Activated CD4-positive, alpha-beta T cell treated with anti-CD3 and anti-CD28 coated beads for 36 hours (primary cell): ENCODE results near the gene CD200R1. TPM values are rescaled to one million over a fixed set of nuclear protein-coding genes. Genes with fewer than 3 reads are reported as not detected.
A peak's percentile ranks its signal among the peaks of the same experiment; 100 is the strongest.

Source experiments
- ATAC-seq: fragments of 200-7000 bp; cut with Tn5 transposase; one replicate; pipeline ENCODE4 v1.10.0; 2021; ENCODE audit warnings: mild to moderate bottlenecking, moderate library complexity
- CTCF ChIA-PET: fragments of 350-600 bp; sonication (Branson Sonifier 250); formaldehyde crosslinking; loops from one replicate; lab custom pipeline; 2021; ENCODE audit warnings: antibody characterized with exemption; lab: Charles Lee
- POLR2A ChIA-PET: fragments of 350-600 bp; sonication (Branson Sonifier 250); formaldehyde crosslinking; loops from one replicate; lab custom pipeline; 2021; ENCODE audit warnings: antibody characterized with exemption, inconsistent platforms; lab: Charles Lee
- DNase-seq: peaks from one replicate; pipeline ENCODE4 v3.0.0-alpha.2; 2020
- H3K27ac Mint-ChIP-seq: one replicate; pipeline ENCODE4 v1.8.0; 2021; ENCODE audit warnings: mixed read lengths
- H3K27me3 Mint-ChIP-seq: one replicate; pipeline ENCODE4 v1.8.0; 2021; ENCODE audit warnings: mixed read lengths
- H3K36me3 Mint-ChIP-seq: one replicate; pipeline ENCODE4 v1.8.0; 2021; ENCODE audit warnings: low read depth, mixed read lengths
- H3K4me1 Mint-ChIP-seq: one replicate; pipeline ENCODE4 v1.8.0; 2021; ENCODE audit warnings: mixed read lengths
- H3K4me3 Mint-ChIP-seq: one replicate; pipeline ENCODE4 v1.8.0; 2021; ENCODE audit warnings: mild to moderate bottlenecking, moderate library complexity, mixed read lengths
- H3K9me3 Mint-ChIP-seq: one replicate; pipeline ENCODE4 v1.8.0; 2021; ENCODE audit warnings: low read depth, mixed read lengths
- intact Hi-C, 2 experiments: fragments of 100-400 bp; cut with DNase I in 1 of 2; cut with micrococcal nuclease in 1 of 2; formaldehyde crosslinking; loops; one replicate each; pipeline versions ENCODE4 v1.14.2 to v1.15.1; 2022 to 2024; cut with DNase I, micrococcal nuclease
- total RNA-seq, 2 experiments: library from RNA; stranded (reverse); gene quantifications; one replicate each; pipeline ENCODE4 v1.2.3, GENCODE V29; 2021

Gene CD200R1
- total RNA-seq, 2 experiments from 2014 or later, result 1.4 to 1.5 TPM

GRCh38 chr3:113002037-113002436 is 27.1 kb upstream of the CD200R1 start:
- Mint-ChIP-seq H3K9me3 (no peaks in the 10 kb centered on the region), H3K4me1 (peaks cover 80% of the 10 kb centered on the region), H3K27me3 (no peaks in the 10 kb centered on the region), H3K36me3 (peaks cover 78% of the 10 kb centered on the region), H3K4me3 (no peak overlapping the region), H3K27ac (peak overlapping the region; percentile 89)
- intact Hi-C loops, result loop anchor here in 1 of 2 experiments (10.0 kb wide), 1 partner anchor 667 kb away; the partner anchor contains the start of gene CD200
- ATAC-seq (no peak), DNase-seq (no peak)
- ChIA-PET POLR2A (interaction anchor here (0.7 to 1.9 kb wide), 4 partner anchors 13 to 545 kb away, joined by 4 to 10 read pairs (median 4); a partner anchor contains a TSS), CTCF (interaction anchor here (0.9 to 2.9 kb wide), 7 partner anchors 9 to 34 kb away, joined by 3 to 22 read pairs (median 8); partner anchors contain the start of gene GTPBP8)

GRCh38 chr3:113000691-113001090 is 25.8 kb upstream of the CD200R1 start:
- H3K27me3 Mint-ChIP-seq, result no peaks in the 10 kb centered on the region
- peaks cover 76% of the 10 kb centered on the region for H3K4me1 Mint-ChIP-seq
- no peak overlapping the region for H3K4me3 Mint-ChIP-seq
- ATAC-seq (no peak), DNase-seq (no peak)
- POLR2A ChIA-PET, result interaction anchor here (0.6 to 1.9 kb wide), 3 partner anchors 18 to 1806 kb away, joined by 3 to 10 read pairs (median 3); a partner anchor contains a TSS
- intact Hi-C loops, result loop anchor here in 1 of 2 experiments (10.0 kb wide), 1 partner anchor 666 kb away; the partner anchor contains the start of gene CD200
- peak overlapping the region; percentile 93 for H3K27ac Mint-ChIP-seq
- peaks cover 72% of the 10 kb centered on the region for H3K36me3 Mint-ChIP-seq
- CTCF ChIA-PET, result interaction anchor here (0.6 to 2.9 kb wide), 7 partner anchors 9 to 266 kb away, joined by 4 to 22 read pairs (median 4); partner anchors contain the start of gene GTPBP8
- no peaks in the 10 kb centered on the region for H3K9me3 Mint-ChIP-seq

- ChIA-PET POLR2A (interaction anchor here (1.0 kb wide), 1 partner anchor 9 kb away, joined by 3 read pairs; no protein-coding TSS in a partner anchor), CTCF (interaction anchor here (1.1 to 2.1 kb wide), 3 partner anchors 17 to 354 kb away, joined by 3 to 9 read pairs (median 3); no protein-coding TSS in a partner anchor)
- no peaks in the 10 kb centered on the region for H3K9me3 Mint-ChIP-seq
- H3K36me3 Mint-ChIP-seq, result peaks cover 51% of the 10 kb centered on the region
- H3K4me3 Mint-ChIP-seq, result no peak overlapping the region
- H3K27me3 Mint-ChIP-seq, result no peaks in the 10 kb centered on the region
- intact Hi-C loops, result no loop called here
- peak overlapping the region; percentile 37 for H3K27ac Mint-ChIP-seq
- H3K4me1 Mint-ChIP-seq, result peaks cover 70% of the 10 kb centered on the region
- no peak for ATAC-seq
- no peak for DNase-seq
Observed at GRCh38 chr3:112995800-112996199, 20.9 kb upstream of the CD200R1 start.

GRCh38 chr3:112990672-112991602 is 16.0 kb upstream of the CD200R1 start, which contains the start of gene GTPBP8:
Gene GTPBP8, plus strand, starts transcription at chr3:112990984. Its CDS starts 16 bp downstream, at chr3:112991000.
- intact Hi-C loops, result loop anchor here (1.0 to 5.0 kb wide), 5 partner anchors 14 to 429 kb away; partner anchors contain the start of genes ATG3 (in 2 of the 2) and SLC35A5 (in 2 of the 2)
- peak; percentile 95 for DNase-seq
- Mint-ChIP-seq H3K27me3 (no peaks in the 10 kb centered on the region), H3K4me3 (peak within 1 kb of the TSS; percentile 81), H3K4me1 (peaks cover 70% of the 10 kb centered on the region), H3K27ac (peak within 1 kb of the TSS; percentile 94), H3K9me3 (no peaks in the 10 kb centered on the region), H3K36me3 (peaks cover 24% of the 10 kb centered on the region)
- POLR2A ChIA-PET, result interaction anchor here (1.3 to 3.0 kb wide), 2 partner anchors 15 to 28 kb away, joined by 3 to 9 read pairs; a partner anchor contains a TSS
- CTCF ChIA-PET, result interaction anchor here (0.6 to 6.9 kb wide), 12 partner anchors 11 to 347 kb away, joined by 3 to 48 read pairs (median 6); partner anchors contain the start of gene CD200R1
- peak; percentile 96 for ATAC-seq

GRCh38 chr3:112987710-112988334 is 12.9 kb upstream of the CD200R1 start:
- no peaks in the 10 kb centered on the region for H3K9me3 Mint-ChIP-seq

GRCh38 chr3:112984485-112984884 is 9.6 kb upstream of the CD200R1 start:
- POLR2A ChIA-PET, result no interaction called here
- H3K4me1 Mint-ChIP-seq, result peaks cover 58% of the 10 kb centered on the region
- no peaks in the 10 kb centered on the region for H3K27me3 Mint-ChIP-seq
- peak; percentile 48 for DNase-seq
- H3K27ac Mint-ChIP-seq, result no peak overlapping the region
- H3K4me3 Mint-ChIP-seq, result no peak overlapping the region
- intact Hi-C loops, result no loop called here
- no peaks in the 10 kb centered on the region for H3K9me3 Mint-ChIP-seq
- no peaks in the 10 kb centered on the region for H3K36me3 Mint-ChIP-seq
- CTCF ChIA-PET, result interaction anchor here (1.2 to 6.6 kb wide), 5 partner anchors 10 to 342 kb away, joined by 4 to 83 read pairs (median 5); partner anchors contain the start of gene CD200R1
- peak; percentile 57 for ATAC-seq

More at GRCh38 chr3:112987710-112988334, 12.9 kb upstream of the CD200R1 start:
- intact Hi-C loops, result no loop called here
- CTCF ChIA-PET, result interaction anchor here (0.7 to 6.9 kb wide), 7 partner anchors 8 to 345 kb away, joined by 3 to 48 read pairs (median 4); partner anchors contain the start of gene CD200R1
- H3K4me3 Mint-ChIP-seq, result no peak overlapping the region
- no peak for DNase-seq
- POLR2A ChIA-PET, result no interaction called here
- peaks cover 6% of the 10 kb centered on the region for H3K36me3 Mint-ChIP-seq
- peaks cover 68% of the 10 kb centered on the region for H3K4me1 Mint-ChIP-seq
- peak overlapping the region; percentile 81 for H3K27ac Mint-ChIP-seq
- no peak for ATAC-seq
- H3K27me3 Mint-ChIP-seq, result no peaks in the 10 kb centered on the region

GRCh38 chr3:112982710-112983109 is 7.8 kb upstream of the CD200R1 start:
- Mint-ChIP-seq H3K36me3 (no peaks in the 10 kb centered on the region), H3K27ac (no peak overlapping the region), H3K9me3 (no peaks in the 10 kb centered on the region), H3K4me3 (no peak overlapping the region), H3K27me3 (no peaks in the 10 kb centered on the region), H3K4me1 (peaks cover 67% of the 10 kb centered on the region)
- DNase-seq (no peak), ATAC-seq (no peak)
- ChIA-PET POLR2A (no interaction called here), CTCF (interaction anchor here (0.6 to 6.6 kb wide), 3 partner anchors 15 to 247 kb away, joined by 3 to 83 read pairs (median 5); no protein-coding TSS in a partner anchor)
- intact Hi-C loops, result no loop called here

- POLR2A ChIA-PET, result no interaction called here
Observed at GRCh38 chr3:112980080-112980479, 5.2 kb upstream of the CD200R1 start.

GRCh38 chr3:112979244-112979832 is 4.4 kb upstream of the CD200R1 start:
- no peak overlapping the region for H3K27ac Mint-ChIP-seq
- no peak for ATAC-seq
- no peaks in the 10 kb centered on the region for H3K36me3 Mint-ChIP-seq
- H3K27me3 Mint-ChIP-seq, result no peaks in the 10 kb centered on the region
- DNase-seq, result no peak
- no peak overlapping the region for H3K4me3 Mint-ChIP-seq
- peaks cover 73% of the 10 kb centered on the region for H3K4me1 Mint-ChIP-seq
- ChIA-PET CTCF (interaction anchor here (0.6 to 6.6 kb wide), 33 partner anchors 8 to 938 kb away, joined by 3 to 83 read pairs (median 4); partner anchors contain the start of genes CCDC80 and GTPBP8), POLR2A (interaction anchor here (0.7 kb wide), 1 partner anchor 30 kb away, joined by 3 read pairs; no protein-coding TSS in a partner anchor)
- intact Hi-C loops, result loop anchor here (1.0 to 10.0 kb wide), 5 partner anchors 245 to 845 kb away; partner anchors contain the start of genes ATG3 (in 1 of the 2), GCSAM (in 1 of the 2) and SLC35A5 (in 1 of the 2)
- H3K9me3 Mint-ChIP-seq, result no peaks in the 10 kb centered on the region

More at GRCh38 chr3:112980080-112980479, 5.2 kb upstream of the CD200R1 start:
- H3K27me3 Mint-ChIP-seq, result no peaks in the 10 kb centered on the region
- H3K27ac Mint-ChIP-seq, result no peak overlapping the region
- peaks cover 73% of the 10 kb centered on the region for H3K4me1 Mint-ChIP-seq
- no peaks in the 10 kb centered on the region for H3K36me3 Mint-ChIP-seq
- no peak overlapping the region for H3K4me3 Mint-ChIP-seq
- intact Hi-C loops, result no loop called here
- no peaks in the 10 kb centered on the region for H3K9me3 Mint-ChIP-seq
- ATAC-seq, result no peak
- no peak for DNase-seq
- CTCF ChIA-PET, result interaction anchor here (0.6 to 6.6 kb wide), 12 partner anchors 9 to 338 kb away, joined by 3 to 83 read pairs (median 6); partner anchors contain the start of genes CCDC80 and GTPBP8

- ATAC-seq, result no peak
- CTCF ChIA-PET, result interaction anchor here (0.5 to 4.7 kb wide), 6 partner anchors 8 to 242 kb away, joined by 3 to 21 read pairs (median 4); no protein-coding TSS in a partner anchor
- intact Hi-C loops, result loop anchor here in 1 of 2 experiments (5.0 to 10.0 kb wide), 2 partner anchors 415 to 842 kb away; partner anchors contain the start of genes ATG3, GCSAM and SLC35A5
- H3K27me3 Mint-ChIP-seq, result no peaks in the 10 kb centered on the region
- H3K9me3 Mint-ChIP-seq, result no peaks in the 10 kb centered on the region
- DNase-seq, result no peak
- H3K36me3 Mint-ChIP-seq, result no peaks in the 10 kb centered on the region
- H3K4me3 Mint-ChIP-seq, result no peak overlapping the region
- POLR2A ChIA-PET, result no interaction called here
- H3K27ac Mint-ChIP-seq, result peak overlapping the region; percentile 68
- H3K4me1 Mint-ChIP-seq, result peaks cover 73% of the 10 kb centered on the region
Observed at GRCh38 chr3:112976953-112977352, 2.0 kb upstream of the CD200R1 start.
